NCI-H2029 treated with DMSO at 0.1 percent for 48 hours (cell line): ENCODE results near the gene PLA2G2F.

ENCODE experiments used
- DNase-seq: peaks from one replicate; lab custom pipeline; 2025; lab: John Stamatoyannopoulos, UW

PLA2G2F gene

DNA sequence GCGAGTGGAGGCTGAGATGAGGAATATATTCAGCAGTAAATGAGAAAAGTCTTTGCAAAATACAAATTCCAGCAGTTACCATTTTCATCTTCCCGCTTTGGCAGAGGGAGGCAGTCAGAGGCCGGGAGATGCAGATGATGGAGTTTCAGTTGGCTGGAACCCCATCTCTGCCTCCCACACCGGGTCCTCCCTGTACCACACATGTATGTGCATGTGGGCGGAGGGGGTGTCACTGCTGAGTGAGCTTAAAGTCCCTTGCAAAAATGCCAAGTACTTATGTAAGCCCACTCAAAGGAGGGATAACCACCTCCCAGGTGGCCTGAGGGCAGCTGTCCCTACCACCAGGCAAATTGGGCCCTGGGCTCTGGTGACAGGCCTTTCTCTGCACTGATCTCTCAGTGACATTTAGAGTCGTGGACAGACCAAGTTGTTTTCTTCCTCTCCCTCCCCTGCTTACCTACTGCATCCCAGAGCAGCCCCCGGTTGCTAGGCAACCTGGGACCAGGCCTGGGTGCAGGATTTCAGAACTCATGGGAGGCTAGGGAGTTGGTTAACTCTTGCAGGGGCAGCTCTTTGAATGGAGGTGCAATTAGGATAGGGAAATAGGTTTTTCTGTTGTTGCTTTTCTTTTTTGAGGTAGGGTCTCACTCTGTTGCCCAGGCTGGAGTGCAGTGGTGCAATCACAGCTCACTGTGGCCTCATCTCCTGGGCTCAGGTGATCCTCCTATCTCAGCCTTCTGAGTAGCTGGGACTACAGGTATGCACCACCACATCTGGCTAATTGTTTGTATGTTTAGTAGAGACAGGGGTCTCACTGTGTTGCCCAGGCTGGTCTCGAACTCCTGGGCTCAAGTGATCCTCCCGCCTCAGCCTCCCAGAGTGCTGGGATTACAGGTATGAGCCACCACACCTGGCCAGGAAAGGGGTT is 29.7 kb downstream of the PLA2G2F start:
- no peak for DNase-seq

GRCh38 chr1:20169932-20170331 is 30.8 kb downstream of the PLA2G2F start:
- DNase-seq: no peak

- DNase-seq: peak; percentile 53
Measured at GRCh38 chr1:20172033-20172590, 33.0 kb downstream of the PLA2G2F start.

GRCh38 chr1:20174937-20175666 is 36.0 kb downstream of the PLA2G2F start:
- DNase-seq: no peak

- DNase-seq: no peak
Measured at GRCh38 chr1:20178634-20179370, 39.7 kb downstream of the PLA2G2F start.

DNA sequence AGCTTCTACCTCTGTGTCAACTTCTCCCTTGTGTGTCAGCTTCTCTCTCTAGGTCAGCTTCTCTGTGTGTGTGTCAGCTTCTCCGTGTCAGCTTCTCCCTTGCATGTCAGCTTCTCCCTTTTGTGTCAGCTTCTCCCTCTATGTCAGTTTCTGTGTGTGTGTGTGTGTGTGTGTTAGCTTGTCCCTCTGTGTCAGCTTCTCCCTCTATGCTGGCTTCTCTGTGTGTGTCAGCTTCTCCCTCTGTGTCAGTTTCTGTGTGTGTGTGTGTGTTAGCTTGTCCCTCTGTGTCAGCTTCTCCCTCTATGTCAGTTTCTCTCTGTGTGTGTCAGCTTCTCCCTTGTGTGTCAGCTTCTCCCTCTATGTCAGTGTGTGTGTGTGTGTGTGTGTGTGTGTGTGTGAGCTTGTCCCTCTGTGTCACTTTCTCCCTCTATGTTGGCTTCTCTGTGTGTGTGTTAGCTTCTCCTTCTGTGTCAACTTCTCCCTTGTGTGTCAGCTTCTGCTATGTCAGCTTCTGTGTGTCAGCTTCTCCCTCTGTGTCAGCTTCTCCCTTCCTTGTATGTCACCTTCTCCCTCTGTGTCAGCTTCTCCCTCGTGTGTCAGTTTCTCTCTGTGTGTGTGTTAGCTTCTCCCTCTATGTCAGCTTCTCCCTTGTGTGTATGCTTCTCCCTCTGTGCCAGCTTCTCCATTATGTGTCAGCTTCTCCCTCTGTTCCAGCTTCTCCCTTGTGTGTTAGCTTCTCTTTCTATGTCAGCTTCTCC is 40.4 kb downstream of the PLA2G2F start:
- DNase-seq: no peak

- DNase-seq: no peak
Measured at GRCh38 chr1:20180129-20180843, 41.2 kb downstream of the PLA2G2F start.

DNA sequence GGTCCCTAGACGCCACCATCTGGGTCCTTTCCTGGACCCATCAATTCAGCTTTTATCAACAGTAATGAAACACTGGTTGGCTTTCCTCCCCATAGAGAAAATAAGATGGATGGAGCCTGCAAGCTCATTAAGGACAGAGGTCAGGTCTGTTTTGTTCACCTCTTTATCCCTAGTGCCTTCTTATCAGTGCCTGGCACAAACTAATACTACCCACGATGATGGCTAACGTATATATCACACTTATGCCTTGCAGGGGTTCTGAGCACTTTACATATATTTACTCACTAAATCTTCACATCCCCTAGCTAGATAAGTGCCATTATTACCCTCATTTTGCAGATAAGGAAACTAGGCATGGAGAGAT is 41.7 kb downstream of the PLA2G2F start:
- DNase-seq: no peak

DNA sequence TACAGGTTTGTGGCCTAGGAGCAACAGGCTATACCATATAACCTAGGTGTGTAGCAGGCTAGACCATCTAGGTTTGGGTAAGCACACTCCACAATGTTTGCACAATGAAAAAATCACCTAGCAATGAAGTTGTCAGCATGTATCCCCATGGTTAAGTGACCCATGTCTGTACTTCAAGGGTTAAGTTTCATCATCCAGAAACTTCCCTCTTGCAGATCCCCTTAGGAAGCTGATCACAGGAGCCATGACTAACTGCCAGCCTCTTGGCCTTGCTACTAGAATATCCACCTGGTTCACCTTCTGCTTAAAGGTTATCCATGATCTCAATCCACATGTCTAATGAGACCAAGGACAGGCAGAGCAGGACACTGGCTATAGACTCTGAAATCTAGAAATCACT is 43.3 kb downstream of the PLA2G2F start:
- DNase-seq: no peak

- DNase-seq: no peak
Measured at GRCh38 chr1:20183035-20183434, 43.9 kb downstream of the PLA2G2F start.

GRCh38 chr1:20183616-20184271 is 44.6 kb downstream of the PLA2G2F start:
- no peak for DNase-seq

DNA sequence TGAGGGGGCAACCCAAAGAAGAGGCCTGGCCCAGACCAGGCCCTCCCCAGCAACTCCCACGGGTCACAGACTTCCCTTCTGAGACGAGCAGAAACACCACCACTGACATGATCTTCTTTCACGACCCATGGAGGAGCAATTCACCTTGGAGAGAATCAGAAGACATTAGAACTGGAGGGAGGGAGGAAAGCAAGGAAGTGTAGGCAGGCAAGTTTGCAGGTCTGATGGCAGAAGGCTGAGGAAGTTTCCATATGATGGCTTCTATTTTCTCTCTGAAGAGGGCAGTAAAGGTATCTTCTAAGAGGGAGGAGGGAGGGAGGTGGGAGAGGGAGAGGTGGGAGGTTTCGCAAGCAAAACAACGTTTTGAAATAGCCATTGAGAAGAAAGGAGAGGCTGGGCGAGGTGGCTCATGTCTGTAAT is 45.4 kb downstream of the PLA2G2F start:
- no peak for DNase-seq

GRCh38 chr1:20184997-20185833 is 46.1 kb downstream of the PLA2G2F start:
- DNase-seq: no peak

- DNase-seq: no peak
Measured at GRCh38 chr1:20185834-20186782, 47.0 kb downstream of the PLA2G2F start, which contains the start of the genes PLA2G2C and UBXN10. Gene PLA2G2C, minus strand, starts transcription at chr1:20186518. Its CDS starts 9,155 bp downstream, at chr1:20177363. Gene UBXN10, plus strand, starts transcription at chr1:20186096. Its CDS starts 4,466 bp downstream, at chr1:20190562.

- no peak for DNase-seq
Measured at GRCh38 chr1:20187103-20187812, 48.1 kb downstream of the PLA2G2F start.

- no peak for DNase-seq
Measured at GRCh38 chr1:20187813-20188454, 48.8 kb downstream of the PLA2G2F start.

GRCh38 chr1:20188455-20188817 is 49.3 kb downstream of the PLA2G2F start:
- DNase-seq: no peak
